GM20000 (cell line): ENCODE measurements around the gene ARAP1.

Experiments
- DNase-seq: peaks from one replicate; pipeline ENCODE4 v3.0.0; 2012; ENCODE audit warnings: low spot score
- CTCF ChIP-seq: IDR thresholded peaks from 2 replicates; pipeline ENCODE4 v1.5.1; 2012; ENCODE audit warnings: mild to moderate bottlenecking, control low read depth; ENCODE audit errors: extremely low read depth, missing control alignments

The ARAP1 gene

GRCh38 chr11:72777755-72778278, 25.6 kb upstream of the ARAP1 start:
- DNase-seq: no peak
- no peak for TF ChIP-seq CTCF

GRCh38 chr11:72776844-72777754, 24.9 kb upstream of the ARAP1 start:
- DNase-seq: no peak
- no peak for TF ChIP-seq CTCF

GRCh38 chr11:72776117-72776843, 24.1 kb upstream of the ARAP1 start:
- TF ChIP-seq CTCF: no peak
- no peak for DNase-seq

GRCh38 chr11:72775288-72776110, 23.3 kb upstream of the ARAP1 start:
- TF ChIP-seq CTCF: no peak
- no peak for DNase-seq

GRCh38 chr11:72774499-72774898, 22.3 kb upstream of the ARAP1 start:
- no peak for TF ChIP-seq CTCF
- DNase-seq: no peak

- no peak for DNase-seq
- no peak for TF ChIP-seq CTCF
Observed at GRCh38 chr11:72773696-72774095, 21.5 kb upstream of the ARAP1 start.
